IMR-90 (cell line): ENCODE measurements around the gene PARP12. TPM values are rescaled to one million over a fixed set of nuclear protein-coding genes. Genes with fewer than 3 reads are reported as not detected.

ENCODE experiments used
- ATAC-seq: fragments of 200-7000 bp; cut with Tn5 transposase; 2 replicates; pipeline ENCODE4 v1.9.1; 2020; ENCODE audit warnings: low read depth, mild to moderate bottlenecking, moderate library complexity
- BruUV-seq: library from RNA; stranded (reverse); fragments of 400-500 nt; replicated peaks from 2 replicates; lab custom pipeline; 2021; lab: Mats Ljungman, UMichigan
- CTCF ChIA-PET: fragments of 300-600 bp; formaldehyde crosslinking; extraction: SDS; loops from one replicate; lab custom pipeline; 2021; ENCODE audit warnings: antibody characterized with exemption; lab: Yijun Ruan, JAX
- POLR2A ChIA-PET: fragments of 300-600 bp; sonication (Branson Sonifier 250); formaldehyde crosslinking; loops from one replicate; lab custom pipeline; 2022; ENCODE audit warnings: antibody characterized with exemption; ENCODE audit not compliant: unreplicated experiment; lab: Charles Lee
- DNase-seq: peaks from one replicate; pipeline ENCODE4 v3.0.0; 2013
- H2AFZ ChIP-seq: replicated peaks from 2 replicates; pipeline ENCODE3; 2013; ENCODE audit warnings: low read length, mild to moderate bottlenecking; ENCODE audit not compliant: poor library complexity
- H2AK5ac ChIP-seq: 2 replicates; pipeline ENCODE4 v1.6.1; 2013; ENCODE audit warnings: low read depth, low read length, inconsistent platforms
- H2AK9ac ChIP-seq: replicated peaks from 2 replicates; pipeline ENCODE3; 2013; ENCODE audit warnings: mild to moderate bottlenecking, low read depth, low read length, moderate library complexity; ENCODE audit not compliant: poor library complexity
- H2BK120ac ChIP-seq: 2 replicates; pipeline ENCODE4 v1.6.1; 2013; ENCODE audit warnings: low read depth, low read length, inconsistent platforms
- H2BK15ac ChIP-seq: 3 replicates; pipeline ENCODE4 v1.6.1; 2013; ENCODE audit warnings: low read depth, low read length, inconsistent platforms
- H2BK20ac ChIP-seq: 2 replicates; pipeline ENCODE4 v1.6.1; 2013; ENCODE audit warnings: low read depth, mild to moderate bottlenecking, inconsistent platforms, low read length, moderate library complexity
- H2BK5ac ChIP-seq: 2 replicates; pipeline ENCODE4 v1.6.1; 2013; ENCODE audit warnings: mild to moderate bottlenecking, low read depth, low read length, inconsistent platforms; ENCODE audit not compliant: poor library complexity, severe bottlenecking
- H3K14ac ChIP-seq: replicated peaks from 2 replicates; pipeline ENCODE4 v1.6.1; 2013; ENCODE audit warnings: low read depth, low read length, inconsistent platforms
- H3K18ac ChIP-seq: 2 replicates; pipeline ENCODE4 v1.6.1; 2013; ENCODE audit warnings: low read depth, low read length, control low read depth
- H3K23ac ChIP-seq: 2 replicates; pipeline ENCODE4 v1.6.1; 2013; ENCODE audit warnings: low read depth, low read length, inconsistent platforms
- H3K27ac ChIP-seq: 2 replicates; pipeline ENCODE4 v1.5.1; 2013; ENCODE audit warnings: mild to moderate bottlenecking, control low read depth, low read length; ENCODE audit not compliant: insufficient read depth
- H3K27me3 ChIP-seq: 2 replicates; pipeline ENCODE4 v1.6.1; 2013; ENCODE audit warnings: low read length; ENCODE audit not compliant: control insufficient read depth, insufficient read depth
- H3K36me3 ChIP-seq: 2 replicates; pipeline ENCODE4 v1.6.1; 2013; ENCODE audit warnings: low read length, mixed read lengths; ENCODE audit not compliant: control insufficient read depth, insufficient read depth
- H3K4ac ChIP-seq: 2 replicates; pipeline ENCODE4 v1.6.1; 2013; ENCODE audit warnings: low read depth, low read length, inconsistent platforms
- H3K4me1 ChIP-seq: 2 replicates; pipeline ENCODE4 v1.6.1; 2013; ENCODE audit warnings: low read length, mixed read lengths; ENCODE audit not compliant: control insufficient read depth, insufficient read depth
- H3K4me2 ChIP-seq: 2 replicates; pipeline ENCODE4 v1.6.1; 2013; ENCODE audit warnings: low read depth, mild to moderate bottlenecking, control low read depth, low read length, moderate library complexity
- H3K4me3 ChIP-seq: 2 replicates; pipeline ENCODE4 v1.5.1; 2013; ENCODE audit warnings: low read depth, mild to moderate bottlenecking, control low read depth, low read length, moderate library complexity; ENCODE audit not compliant: insufficient read depth
- H3K56ac ChIP-seq: 2 replicates; pipeline ENCODE4 v1.6.1; 2013; ENCODE audit warnings: low read length, inconsistent platforms; ENCODE audit not compliant: insufficient read depth; ENCODE audit errors: extremely low read depth
- H3K79me1 ChIP-seq, 2 experiments: 2 replicates each; pipeline ENCODE4 v1.6.1; 2013; ENCODE audit warnings: low read length in 2 of 2, inconsistent platforms in 1 of 2, low read depth in 1 of 2
- H3K9ac ChIP-seq: 2 replicates; pipeline ENCODE4 v1.6.1; 2013; ENCODE audit warnings: low read depth, low read length, control low read depth
- H3K9me1 ChIP-seq: 2 replicates; pipeline ENCODE4 v1.6.1; 2013; ENCODE audit warnings: low read length, inconsistent platforms; ENCODE audit not compliant: insufficient read depth
- H3K9me3 ChIP-seq: 2 replicates; pipeline ENCODE4 v1.6.1; 2013; ENCODE audit warnings: low read length; ENCODE audit not compliant: control insufficient read depth, insufficient read depth
- H4K20me1 ChIP-seq: 2 replicates; pipeline ENCODE4 v1.6.1; 2013; ENCODE audit warnings: low read length, inconsistent platforms; ENCODE audit not compliant: insufficient read depth
- H4K5ac ChIP-seq: 2 replicates; pipeline ENCODE4 v1.6.1; 2013; ENCODE audit warnings: mild to moderate bottlenecking, low read depth, low read length, control low read depth
- H4K8ac ChIP-seq, 2 experiments: 2 replicates each; pipeline ENCODE4 v1.6.1; 2013; ENCODE audit warnings: low read depth in 2 of 2, low read length in 2 of 2, control low read depth in 1 of 2, inconsistent platforms in 1 of 2
- H4K91ac ChIP-seq: 2 replicates; pipeline ENCODE4 v1.6.1; 2013; ENCODE audit warnings: low read depth, low read length, inconsistent platforms; ENCODE audit not compliant: insufficient read depth
- CEBPB ChIP-seq: IDR thresholded peaks from 2 replicates; pipeline ENCODE4 v1.6.1; 2012; ENCODE audit warnings: low read depth, low read length, improper control_type of control experiment
- MAFK ChIP-seq: IDR thresholded peaks from 2 replicates; pipeline ENCODE4 v1.6.1; 2012; ENCODE audit warnings: low read depth, low read length, improper control_type of control experiment
- SMC3 ChIP-seq: fragments of 150-350 bp; IDR thresholded peaks from 2 replicates; pipeline ENCODE4 v1.6.1; 2016; ENCODE audit warnings: low read depth, mild to moderate bottlenecking, antibody characterized with exemption, low read length, moderate library complexity
- WGBS, 2 experiments: methylation state at CpG; one replicate each; pipeline versions ENCODE4 v1.1.5 to v1.1.7; 2013; ENCODE audit warnings: missing lambda C conversion rate in 2 of 2; ENCODE audit not compliant: insufficient read length in 1 of 2; ENCODE audit errors: extremely low coverage in 2 of 2; 5-methylcytosine and 5-hydroxymethylcytosine counted together
- dilution Hi-C: fragments of 300-500 bp; cut with HindIII; formaldehyde crosslinking; loops from one replicate; pipeline ENCODE4 v1.14.3; 2018; ENCODE audit warnings: low sequenced_read_pairs; ENCODE audit not compliant: unreplicated experiment
- in situ Hi-C: fragments of 300-500 bp; cut with MboI; formaldehyde crosslinking; loops from 3 replicates; pipeline ENCODE4 v1.14.3; 2019; ENCODE audit warnings: low sequenced_read_pairs, inconsistent platforms, mixed read lengths
- intact Hi-C: fragments of 100-400 bp; cut with micrococcal nuclease; formaldehyde crosslinking; loops from 2 replicates; pipeline ENCODE4 v1.10.0; 2022
- polyA plus RNA-seq, 3 experiments: library from polyadenylated mRNA; depleted of rRNA; stranded (reverse); fragments of >200 nt; gene quantifications; 2 replicates each; pipeline ENCODE4 v1.2.3, GENCODE V29; 2012; ENCODE audit warnings: low replicate concordance in 1 of 3
- total RNA-seq: library from RNA; depleted of rRNA; stranded (reverse); fragments of >200 nt; gene quantifications from 2 replicates; pipeline ENCODE4 v1.2.3, GENCODE V29; 2012
- TF ChIP-seq, protein P1 (sequence below): conservative IDR thresholded peaks from 2 replicates; pipeline ENCODE4 v1.5.1; 2012; ENCODE audit warnings: mild to moderate bottlenecking, low read depth, low read length, improper control_type of control experiment

Gene PARP12
- total and polyA plus RNA-seq, 2 of the 4 experiments (the other 2 are of a cell fraction): 7.2 to 11.3 TPM

GRCh38 chr7:140096459-140096858, 33.7 kb upstream of the PARP12 start:
- no peak overlapping the region for H3K4me3 ChIP-seq
- no peak overlapping the region for H3K18ac ChIP-seq
- no peak overlapping the region for H3K56ac ChIP-seq
- no peak overlapping the region for H2BK120ac ChIP-seq
- POLR2A ChIA-PET: no interaction called here
- H3K4me1 ChIP-seq: no peaks in the 10 kb centered on the region
- no CpG with 5 or more reads among the region's 4 CpGs for WGBS, 2 experiments
- no peaks in the 10 kb centered on the region for H4K20me1 ChIP-seq
- no peaks in the 10 kb centered on the region for H3K9me3 ChIP-seq
- H4K91ac ChIP-seq: no peak overlapping the region
- DNase-seq (no peak), ATAC-seq (no peak)
- H3K9ac ChIP-seq: no peak overlapping the region
- no peak overlapping the region for H4K5ac ChIP-seq
- in situ Hi-C loops (no loop called here), dilution Hi-C loops (no loop called here), intact Hi-C loops (no loop called here)
- TF ChIP-seq MAFK (no peak), SMC3 (no peak), CEBPB (no peak)
- TF ChIP-seq, protein P1, sequence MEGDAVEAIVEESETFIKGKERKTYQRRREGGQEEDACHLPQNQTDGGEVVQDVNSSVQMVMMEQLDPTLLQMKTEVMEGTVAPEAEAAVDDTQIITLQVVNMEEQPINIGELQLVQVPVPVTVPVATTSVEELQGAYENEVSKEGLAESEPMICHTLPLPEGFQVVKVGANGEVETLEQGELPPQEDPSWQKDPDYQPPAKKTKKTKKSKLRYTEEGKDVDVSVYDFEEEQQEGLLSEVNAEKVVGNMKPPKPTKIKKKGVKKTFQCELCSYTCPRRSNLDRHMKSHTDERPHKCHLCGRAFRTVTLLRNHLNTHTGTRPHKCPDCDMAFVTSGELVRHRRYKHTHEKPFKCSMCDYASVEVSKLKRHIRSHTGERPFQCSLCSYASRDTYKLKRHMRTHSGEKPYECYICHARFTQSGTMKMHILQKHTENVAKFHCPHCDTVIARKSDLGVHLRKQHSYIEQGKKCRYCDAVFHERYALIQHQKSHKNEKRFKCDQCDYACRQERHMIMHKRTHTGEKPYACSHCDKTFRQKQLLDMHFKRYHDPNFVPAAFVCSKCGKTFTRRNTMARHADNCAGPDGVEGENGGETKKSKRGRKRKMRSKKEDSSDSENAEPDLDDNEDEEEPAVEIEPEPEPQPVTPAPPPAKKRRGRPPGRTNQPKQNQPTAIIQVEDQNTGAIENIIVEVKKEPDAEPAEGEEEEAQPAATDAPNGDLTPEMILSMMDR: no peak
- peaks cover 37% of the 10 kb centered on the region for H3K36me3 ChIP-seq
- no peak overlapping the region for H2BK15ac ChIP-seq
- no peaks in the 10 kb centered on the region for H3K79me1 ChIP-seq
- H2BK5ac ChIP-seq: no peak overlapping the region
- CTCF ChIA-PET: no interaction called here
- no peak overlapping the region for H3K4ac ChIP-seq
- H2AFZ ChIP-seq: no peak overlapping the region
- no peak overlapping the region for H3K27ac ChIP-seq
- no peaks in the 10 kb centered on the region for H3K27me3 ChIP-seq
- no peak overlapping the region for H3K4me2 ChIP-seq
- no peak overlapping the region for H4K8ac ChIP-seq
- H2BK20ac ChIP-seq: no peak overlapping the region
- no peaks in the 10 kb centered on the region for H3K9me1 ChIP-seq
- H2AK5ac ChIP-seq: no peak overlapping the region
- BruUV-seq: no TSS peak
- H3K23ac ChIP-seq: no peak overlapping the region
- H3K14ac ChIP-seq: no peak overlapping the region
- H2AK9ac ChIP-seq: no peak overlapping the region
